Fibroblast of lung (primary cell): Measurements from ENCODE around the gene CCDC102A.

ENCODE experiments used
- EZH2 ChIP-seq: IDR thresholded peaks from 2 replicates; pipeline ENCODE4 v1.5.1; 2012; ENCODE audit warnings: low read length, control low read depth, mild to moderate bottlenecking; ENCODE audit errors: missing control alignments
- TF ChIP-seq, protein P1 (sequence below), 2 donors: IDR thresholded peaks in 1 of 2; conservative IDR thresholded peaks in 1 of 2; 1 replicate in 1 of 2; 2 replicates in 1 of 2; pipeline ENCODE4 v1.5.1; 2011 to 2012; ENCODE audit warnings: low read length in 2 of 2, control low read depth in 1 of 2, inconsistent platforms in 1 of 2, low read depth in 1 of 2, mild to moderate bottlenecking in 1 of 2

- TF ChIP-seq, protein P1, sequence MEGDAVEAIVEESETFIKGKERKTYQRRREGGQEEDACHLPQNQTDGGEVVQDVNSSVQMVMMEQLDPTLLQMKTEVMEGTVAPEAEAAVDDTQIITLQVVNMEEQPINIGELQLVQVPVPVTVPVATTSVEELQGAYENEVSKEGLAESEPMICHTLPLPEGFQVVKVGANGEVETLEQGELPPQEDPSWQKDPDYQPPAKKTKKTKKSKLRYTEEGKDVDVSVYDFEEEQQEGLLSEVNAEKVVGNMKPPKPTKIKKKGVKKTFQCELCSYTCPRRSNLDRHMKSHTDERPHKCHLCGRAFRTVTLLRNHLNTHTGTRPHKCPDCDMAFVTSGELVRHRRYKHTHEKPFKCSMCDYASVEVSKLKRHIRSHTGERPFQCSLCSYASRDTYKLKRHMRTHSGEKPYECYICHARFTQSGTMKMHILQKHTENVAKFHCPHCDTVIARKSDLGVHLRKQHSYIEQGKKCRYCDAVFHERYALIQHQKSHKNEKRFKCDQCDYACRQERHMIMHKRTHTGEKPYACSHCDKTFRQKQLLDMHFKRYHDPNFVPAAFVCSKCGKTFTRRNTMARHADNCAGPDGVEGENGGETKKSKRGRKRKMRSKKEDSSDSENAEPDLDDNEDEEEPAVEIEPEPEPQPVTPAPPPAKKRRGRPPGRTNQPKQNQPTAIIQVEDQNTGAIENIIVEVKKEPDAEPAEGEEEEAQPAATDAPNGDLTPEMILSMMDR (conservative IDR thresholded peaks at IDR 0.05 in 1 of 2, IDR thresholded peaks at IDR 0.05 in 1 of 2; ENCODE audit: low read depth in 1 of 2, low read length in 2 of 2), result no peak
- TF ChIP-seq EZH2, result no peak
Observed at GRCh38 chr16:57551057-57551456, 14.7 kb upstream of the CCDC102A start.
